Measurements from ENCODE around the gene TIGD1.
"Not testable (repeated sequence)": the region's sequence is repeated elsewhere in the genome, so short reads cannot be mapped to it uniquely, and the experiment has no call there.

The TIGD1 gene

DNA sequence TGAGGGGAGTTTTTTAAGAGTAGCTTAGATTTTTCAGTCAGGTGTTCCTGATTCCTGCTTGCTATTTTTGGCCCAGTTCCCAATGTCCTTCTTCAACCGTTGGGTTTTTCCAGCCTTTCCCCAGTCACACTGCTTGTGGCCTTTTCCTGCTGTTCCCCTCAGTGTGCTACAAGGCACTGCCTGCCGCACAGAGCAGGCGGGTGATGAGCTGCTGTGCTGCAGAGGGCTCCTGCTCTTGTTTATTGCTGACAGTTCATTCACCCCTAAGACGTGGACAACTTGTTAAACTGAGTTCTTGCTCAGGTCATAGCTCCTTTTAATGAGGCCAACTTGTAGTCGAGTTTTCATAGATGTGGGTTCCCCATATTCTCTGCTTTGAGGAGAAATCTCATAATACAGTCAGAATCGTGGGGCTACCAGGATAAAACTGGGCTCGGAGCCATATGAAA lies 20.7 kb upstream of the TIGD1 start:
- in situ Hi-C loops (cut with HindIII; ENCODE audit: low sequenced_read_pairs): no loop called here

DNA sequence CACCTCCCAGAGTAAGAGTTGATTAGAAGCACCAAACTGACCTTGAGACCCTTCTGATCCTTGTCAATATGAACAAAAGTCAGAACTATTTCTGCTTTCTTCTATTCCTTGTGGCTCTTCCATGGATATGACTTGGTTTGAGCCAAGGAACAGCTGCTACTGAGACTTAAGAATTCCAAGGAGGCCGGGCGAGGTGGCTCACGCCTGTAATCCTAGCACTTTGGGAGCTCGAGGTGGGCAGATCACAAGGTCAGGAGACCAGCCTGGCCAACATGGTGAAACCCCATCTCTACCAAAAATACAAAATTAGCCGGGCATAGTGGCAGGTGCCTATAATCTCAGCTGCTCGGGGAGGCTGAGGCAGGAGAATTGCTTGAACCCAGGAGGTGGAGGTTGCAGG lies 20.1 kb upstream of the TIGD1 start:
- in situ Hi-C loops (cut with HindIII; ENCODE audit: low sequenced_read_pairs): not testable (repeated sequence)

DNA sequence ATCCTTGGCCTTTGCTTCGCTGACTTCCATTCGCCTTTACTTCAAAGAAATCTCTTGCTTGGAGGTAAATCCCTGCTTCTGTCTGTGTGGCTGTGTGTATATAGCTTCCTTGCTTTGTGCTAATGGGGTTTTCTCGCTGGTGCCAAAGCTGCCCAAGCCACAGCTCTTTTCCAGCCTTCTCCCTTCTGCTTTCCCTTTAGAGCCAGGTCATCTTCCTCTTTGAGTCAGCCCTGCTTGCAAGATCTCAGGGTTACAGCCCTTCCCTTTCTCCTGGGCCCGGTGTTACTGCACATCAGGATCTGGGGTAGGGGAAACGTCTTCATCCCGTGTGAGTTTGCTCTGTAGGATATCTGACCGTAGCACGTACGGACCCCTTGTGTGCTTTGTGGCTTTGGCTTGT lies 19.2 kb upstream of the TIGD1 start:
- in situ Hi-C loops (cut with HindIII; ENCODE audit: low sequenced_read_pairs): no loop called here

DNA sequence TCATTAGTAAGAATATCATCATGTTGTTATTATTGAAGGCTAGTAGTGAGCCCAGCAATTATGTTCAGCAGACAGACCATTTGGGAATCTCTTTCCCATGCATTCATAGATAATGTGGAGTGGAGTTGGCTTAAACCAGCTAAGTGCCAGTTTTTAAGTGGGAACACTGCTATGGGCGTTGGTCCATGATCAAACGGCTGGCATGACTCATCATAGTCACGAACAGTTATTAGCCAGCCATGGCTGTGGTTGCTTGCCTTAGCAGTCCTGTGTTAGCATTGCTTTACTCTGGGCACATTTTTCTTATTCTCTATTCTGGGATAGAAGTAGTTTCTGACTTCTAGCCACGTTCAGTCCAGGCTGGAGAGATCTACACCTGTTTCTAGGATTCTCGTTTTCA lies 17.8 kb upstream of the TIGD1 start:
- in situ Hi-C loops (cut with HindIII; ENCODE audit: low sequenced_read_pairs): no loop called here

DNA sequence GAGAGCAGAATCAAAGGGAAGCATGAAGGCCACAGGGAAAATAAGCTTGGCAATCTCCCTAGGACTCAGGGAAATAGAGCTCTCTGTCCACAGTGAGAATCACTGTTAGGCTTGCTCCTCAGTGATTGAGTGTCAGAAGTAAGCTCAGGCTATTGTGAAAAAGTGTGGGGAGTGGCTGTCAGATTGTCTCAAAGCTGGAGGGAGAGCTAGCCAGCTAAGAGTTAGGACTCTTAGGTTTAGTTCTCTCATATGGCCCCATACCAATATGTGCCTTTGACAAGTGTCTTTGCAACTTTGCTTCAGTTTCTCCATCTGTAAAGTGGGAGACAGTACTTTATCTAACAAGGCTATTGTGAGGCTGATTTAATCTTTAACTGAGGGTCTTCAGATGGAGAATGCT lies 17.4 kb upstream of the TIGD1 start:
- in situ Hi-C loops (cut with HindIII; ENCODE audit: low sequenced_read_pairs): no loop called here

DNA sequence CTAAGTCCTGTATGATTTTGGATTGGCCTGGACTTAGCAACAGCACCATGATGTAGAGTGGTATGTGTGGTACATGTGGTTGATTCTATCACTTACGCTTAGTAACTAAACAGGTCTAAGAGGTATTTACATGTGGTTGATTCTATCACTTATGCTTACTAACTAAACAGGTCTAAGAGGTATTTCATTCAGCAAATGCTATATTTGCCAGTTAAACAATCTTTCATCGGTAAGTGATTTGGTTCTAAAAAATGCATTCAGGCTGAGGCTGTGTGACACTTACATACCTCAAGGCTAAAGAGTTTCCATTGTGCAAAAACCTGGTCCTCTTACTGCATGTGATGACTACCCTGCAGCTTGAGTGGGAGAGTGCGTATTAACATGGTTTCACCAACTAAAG lies 13.2 kb upstream of the TIGD1 start:
- in situ Hi-C loops (cut with HindIII; ENCODE audit: low sequenced_read_pairs): no loop called here

DNA sequence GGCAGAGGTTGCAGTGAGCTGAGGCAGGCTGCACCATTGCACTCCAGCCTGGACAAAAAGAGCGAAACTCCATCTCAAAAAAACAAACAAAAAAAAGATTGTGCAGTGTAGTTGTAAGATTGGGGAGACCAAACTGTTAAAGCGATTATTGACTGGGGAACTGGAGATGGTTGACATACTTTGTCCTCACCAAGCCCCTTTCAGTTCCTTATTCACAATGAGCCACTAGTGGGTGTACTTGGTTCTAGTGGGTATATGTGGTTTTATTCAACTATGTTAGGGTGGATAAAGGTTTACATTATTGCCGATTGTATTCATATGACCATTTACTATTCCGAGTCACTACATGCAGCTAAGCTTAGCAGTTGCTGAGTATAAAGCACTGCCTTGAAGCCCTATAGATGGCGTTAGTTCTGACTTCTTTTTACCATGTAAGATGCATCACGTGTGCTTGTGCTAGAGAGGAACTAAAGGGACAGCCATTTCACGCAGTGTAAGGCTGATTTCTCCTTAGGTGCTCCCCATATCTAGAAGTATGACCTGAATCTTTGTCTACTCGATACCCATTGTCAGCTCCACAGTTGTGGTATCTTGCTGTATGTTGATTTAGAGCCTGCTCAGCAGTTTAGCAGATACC lies 12.3 kb upstream of the TIGD1 start:
- in situ Hi-C loops (cut with HindIII; ENCODE audit: low sequenced_read_pairs): no loop called here

DNA sequence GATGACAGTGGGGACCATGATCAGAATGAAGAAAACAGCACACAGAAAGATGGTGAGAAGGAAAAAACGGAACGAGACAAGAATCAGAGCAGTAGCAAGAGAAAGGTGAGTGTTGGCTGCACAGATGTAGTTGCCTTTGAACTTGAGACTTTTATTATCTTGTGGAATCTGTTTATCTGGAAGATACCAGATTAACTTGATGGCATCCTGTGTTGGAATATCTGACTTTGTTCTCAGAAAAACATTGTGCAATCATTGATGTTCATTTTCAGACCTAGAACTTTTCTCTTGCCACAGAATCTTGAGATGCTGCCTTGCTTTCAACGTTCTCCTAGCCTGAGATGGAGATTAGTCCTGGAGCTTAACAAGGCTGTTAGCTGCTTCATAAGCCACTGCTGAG lies 6.1 kb upstream of the TIGD1 start:
- in situ Hi-C loops (cut with HindIII; ENCODE audit: low sequenced_read_pairs): no loop called here

DNA sequence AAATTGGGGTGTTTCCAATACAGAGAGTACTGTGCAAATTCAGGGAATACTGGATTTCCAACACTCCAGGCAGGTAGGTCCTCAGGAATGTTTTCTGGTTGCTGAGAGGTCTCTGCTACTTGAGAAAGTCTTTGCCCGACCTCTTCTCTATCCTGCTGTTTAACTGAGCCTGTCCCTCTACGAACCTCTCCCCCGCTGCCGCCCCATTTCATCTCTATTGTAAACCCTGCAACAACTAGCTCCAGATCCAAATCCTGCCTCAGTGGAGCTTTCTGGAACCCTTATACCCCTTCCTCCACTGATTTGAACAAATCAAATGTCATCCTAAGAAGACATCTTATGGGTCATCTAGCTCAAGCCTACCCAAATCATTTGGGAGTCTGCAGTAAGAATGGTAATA lies 1.4 kb upstream of the TIGD1 start:
- in situ Hi-C loops (cut with HindIII; ENCODE audit: low sequenced_read_pairs): no loop called here

DNA sequence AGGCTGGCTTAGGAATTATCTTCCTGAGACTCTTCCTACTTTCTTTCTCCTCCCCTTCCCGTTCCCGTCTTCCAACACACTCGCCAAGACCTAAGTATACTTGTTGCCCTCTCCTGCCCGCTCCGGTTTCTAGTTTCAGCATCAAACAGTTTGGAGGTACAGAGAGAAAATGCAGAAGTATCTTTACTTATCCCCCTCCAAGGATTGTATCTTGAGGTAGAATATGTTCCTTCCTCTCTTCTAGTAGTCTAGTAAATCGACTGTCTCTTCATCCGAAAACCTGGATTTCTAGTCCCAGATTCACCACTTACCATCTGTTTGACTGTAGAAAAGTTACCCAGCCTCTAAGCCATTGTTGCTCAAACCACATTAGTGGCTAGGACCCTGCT lies 887 bp upstream of the TIGD1 start:
- in situ Hi-C loops (cut with HindIII; ENCODE audit: low sequenced_read_pairs): no loop called here

DNA sequence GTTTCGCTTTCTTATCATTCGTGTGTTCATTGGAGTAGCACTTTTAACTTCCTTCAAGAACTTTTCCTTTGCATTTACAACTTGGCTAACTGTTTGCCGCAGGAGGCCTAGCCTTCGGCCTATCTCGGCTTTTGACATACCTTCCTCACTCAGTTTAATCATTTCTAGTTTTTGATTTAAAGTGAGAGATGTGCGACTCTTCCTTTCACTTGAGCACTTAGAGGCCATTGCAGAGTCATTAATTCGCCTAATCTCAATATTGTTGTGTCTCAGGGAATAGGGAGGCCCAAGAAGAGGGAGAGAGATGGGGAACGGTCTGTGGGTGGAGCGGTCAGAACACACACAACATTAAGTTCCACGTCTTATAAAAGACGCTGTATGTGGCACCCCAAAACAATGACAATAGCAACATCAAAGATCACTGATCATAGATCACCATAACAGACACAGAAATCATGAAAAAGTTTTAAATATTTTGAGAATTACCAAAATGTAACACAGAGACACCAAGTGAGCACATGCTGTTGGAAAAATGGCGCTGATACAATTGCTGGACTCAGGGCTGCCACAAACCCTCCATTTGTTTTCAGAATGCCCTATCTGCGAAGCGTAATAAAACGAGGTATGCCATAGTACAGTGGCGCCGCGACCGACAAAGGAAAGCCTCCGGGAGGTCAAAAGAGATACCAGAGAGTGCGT lies 553 bp downstream of the TIGD1 start:
- in situ Hi-C loops (cut with HindIII; ENCODE audit: low sequenced_read_pairs): no loop called here

DNA sequence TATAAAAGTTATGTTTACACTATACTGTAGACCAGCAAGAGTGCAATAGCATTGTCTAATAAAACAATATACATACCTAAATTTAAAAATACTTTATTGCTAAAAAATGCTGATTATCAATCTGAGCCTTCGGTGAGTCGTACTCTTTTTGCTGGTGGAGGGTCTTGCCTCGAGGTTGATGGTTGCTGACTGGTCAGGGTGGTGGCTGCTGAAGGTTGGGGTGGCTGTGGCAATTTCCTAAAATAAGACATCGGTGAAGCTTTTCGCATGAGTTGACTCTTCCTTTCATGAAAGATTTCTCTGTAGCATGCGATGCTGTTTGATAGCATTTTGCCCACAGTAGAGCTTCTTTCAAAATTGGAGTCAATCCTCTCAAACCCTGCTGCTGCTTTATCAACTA lies 2.4 kb downstream of the TIGD1 start:
- in situ Hi-C loops (cut with HindIII; ENCODE audit: low sequenced_read_pairs): no loop called here

DNA sequence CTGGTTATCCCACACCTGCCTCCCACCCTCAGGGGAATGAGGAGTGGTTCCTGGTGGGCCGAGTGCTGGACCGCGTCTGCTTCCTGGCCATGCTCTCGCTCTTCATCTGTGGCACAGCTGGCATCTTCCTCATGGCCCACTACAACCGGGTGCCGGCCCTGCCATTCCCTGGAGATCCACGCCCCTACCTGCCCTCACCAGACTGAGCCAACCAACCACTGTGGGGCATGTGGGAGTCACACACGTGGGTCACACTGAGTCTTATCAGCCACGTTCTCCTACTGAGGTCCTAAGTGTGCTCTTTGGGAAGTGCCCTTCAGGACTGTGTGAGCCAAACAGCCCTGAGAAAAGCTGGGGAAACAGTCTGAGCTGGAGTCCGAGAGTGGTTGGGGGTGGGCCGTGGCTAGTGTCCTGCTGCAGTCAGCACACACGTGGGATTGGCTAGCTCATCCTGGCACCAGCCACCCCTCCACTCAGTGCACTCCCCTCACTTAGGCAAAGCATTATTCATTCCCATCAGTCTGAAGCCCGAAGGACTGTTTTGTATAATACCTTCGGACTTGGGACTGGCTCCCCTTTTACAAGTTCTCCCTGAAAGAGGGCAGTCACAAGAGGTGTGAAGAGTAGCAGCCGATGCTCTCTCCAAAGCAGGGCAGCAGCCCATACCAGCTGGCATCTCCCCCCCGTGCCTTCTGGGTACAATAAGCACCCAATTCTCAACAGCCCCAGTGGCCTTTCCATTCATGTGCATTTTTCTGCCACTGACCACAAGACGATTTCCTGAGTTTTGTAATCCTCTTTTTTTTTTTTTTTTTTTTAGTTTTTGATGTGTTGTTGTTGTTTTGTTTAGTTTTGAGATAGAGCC lies 4.6 kb downstream of the TIGD1 start:
- in situ Hi-C loops (cut with HindIII; ENCODE audit: low sequenced_read_pairs): no loop called here

DNA sequence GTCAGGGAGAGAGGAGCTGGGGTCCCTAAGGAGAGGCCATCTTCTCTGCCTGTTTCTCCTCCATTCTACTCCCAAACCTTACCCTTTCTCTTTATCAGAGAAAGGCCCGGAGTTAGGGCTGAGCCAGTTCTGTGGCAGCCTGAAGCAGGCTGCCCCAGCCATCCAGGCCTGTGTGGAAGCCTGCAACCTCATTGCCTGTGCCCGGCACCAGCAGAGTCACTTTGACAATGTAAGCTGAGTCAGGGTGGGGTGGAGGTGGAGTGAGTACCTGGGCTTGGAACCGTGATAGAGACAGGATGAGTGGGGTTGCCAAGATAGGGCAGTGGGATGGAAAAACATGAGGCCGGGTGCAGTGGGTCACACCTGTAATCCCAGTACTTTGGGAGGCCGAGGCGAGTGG lies 5.7 kb downstream of the TIGD1 start:
- in situ Hi-C loops (cut with HindIII; ENCODE audit: low sequenced_read_pairs): loop anchor here (5.0 kb wide), 1 partner anchor 38 kb away; no protein-coding TSS in a partner anchor

DNA sequence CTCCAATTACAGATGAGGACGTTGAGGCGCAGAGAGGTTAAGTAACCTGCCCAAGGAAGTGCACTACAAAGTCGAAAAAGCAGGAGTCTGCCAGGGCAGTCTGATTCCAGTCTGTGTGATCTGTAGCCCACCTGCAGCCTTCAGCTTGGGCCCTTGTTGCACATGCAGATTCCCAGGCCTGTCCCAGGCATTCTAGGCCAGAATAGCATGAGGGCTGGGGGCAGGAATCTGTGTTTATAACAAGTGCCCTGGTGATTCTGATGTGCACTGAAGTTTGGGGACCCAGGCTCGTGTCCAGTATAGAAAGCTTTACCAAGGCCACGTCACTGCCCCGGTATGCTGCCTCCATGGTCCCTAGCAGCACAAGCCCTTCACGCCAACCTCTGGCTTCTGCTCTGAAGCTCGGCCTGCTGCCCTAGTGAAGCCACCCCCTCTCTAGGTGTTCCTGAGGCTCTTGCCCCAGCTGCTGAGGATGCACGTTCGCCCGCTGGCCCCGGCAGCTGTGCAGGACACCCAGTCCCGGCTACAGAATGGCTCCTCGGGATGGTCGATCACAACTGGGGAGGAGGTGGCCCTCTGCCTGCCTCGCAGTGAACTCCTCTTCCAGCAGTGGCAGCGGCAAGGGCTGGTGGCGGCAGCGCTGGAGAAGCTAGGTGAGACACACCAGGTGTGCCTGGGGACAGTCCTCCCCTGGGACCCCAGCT lies 6.3 kb downstream of the TIGD1 start:
- in situ Hi-C loops (cut with HindIII; ENCODE audit: low sequenced_read_pairs): loop anchor here (5.0 kb wide), 1 partner anchor 38 kb away; no protein-coding TSS in a partner anchor

DNA sequence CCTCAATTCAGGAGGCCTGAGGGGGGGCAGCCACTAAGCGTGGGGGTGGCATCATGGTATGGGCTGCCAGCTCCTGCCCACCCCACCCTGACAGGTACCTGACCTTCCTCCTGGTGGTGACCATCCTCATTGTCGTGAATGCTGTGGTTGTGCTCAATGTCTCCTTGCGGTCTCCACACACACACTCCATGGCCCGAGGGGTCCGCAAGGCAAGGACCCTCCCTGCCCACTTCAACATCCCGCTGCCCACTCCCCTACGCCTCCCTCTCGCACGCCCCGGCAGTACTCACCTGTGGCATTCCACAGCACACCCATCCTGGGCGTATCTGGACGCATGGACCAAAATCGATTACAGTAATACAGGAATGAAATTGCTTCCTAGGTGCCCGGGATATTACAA lies 6.9 kb downstream of the TIGD1 start:
- in situ Hi-C loops (cut with HindIII; ENCODE audit: low sequenced_read_pairs): loop anchor here (5.0 kb wide), 1 partner anchor 39 kb away; no protein-coding TSS in a partner anchor

DNA sequence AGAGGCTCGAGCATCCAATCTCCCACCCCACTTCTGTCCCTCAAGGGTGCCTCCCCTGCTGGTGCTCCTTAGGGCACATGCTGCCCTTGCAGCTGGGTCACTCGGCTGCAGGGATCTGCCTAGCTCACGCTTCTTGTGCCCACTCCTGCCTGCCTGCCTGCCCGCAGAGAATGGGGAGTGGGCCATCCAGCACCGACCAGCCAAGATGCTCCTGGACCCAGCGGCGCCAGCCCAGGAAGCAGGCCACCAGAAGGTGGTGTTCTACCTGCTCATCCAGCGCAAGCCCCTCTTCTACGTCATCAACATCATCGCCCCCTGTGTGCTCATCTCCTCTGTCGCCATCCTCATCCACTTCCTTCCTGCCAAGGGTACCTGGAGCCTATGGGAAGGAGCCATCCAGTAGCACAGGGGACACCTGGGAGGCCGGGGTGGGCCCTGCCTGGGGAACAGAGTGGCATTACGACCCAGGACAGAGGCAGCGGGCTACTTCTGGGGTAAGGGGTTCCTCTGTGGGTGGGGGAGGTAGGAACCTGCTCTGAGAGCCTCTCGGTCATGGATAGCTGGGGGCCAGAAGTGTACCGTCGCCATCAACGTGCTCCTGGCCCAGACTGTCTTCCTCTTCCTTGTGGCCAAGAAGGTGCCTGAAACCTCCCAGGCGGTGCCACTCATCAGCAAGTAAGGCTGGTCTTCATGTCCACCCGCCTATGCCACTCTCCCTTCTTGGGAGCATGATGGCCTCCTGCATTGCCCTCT lies 7.5 kb downstream of the TIGD1 start:
- in situ Hi-C loops (cut with HindIII; ENCODE audit: low sequenced_read_pairs): loop anchor here (5.0 kb wide), 1 partner anchor 39 kb away; no protein-coding TSS in a partner anchor

DNA sequence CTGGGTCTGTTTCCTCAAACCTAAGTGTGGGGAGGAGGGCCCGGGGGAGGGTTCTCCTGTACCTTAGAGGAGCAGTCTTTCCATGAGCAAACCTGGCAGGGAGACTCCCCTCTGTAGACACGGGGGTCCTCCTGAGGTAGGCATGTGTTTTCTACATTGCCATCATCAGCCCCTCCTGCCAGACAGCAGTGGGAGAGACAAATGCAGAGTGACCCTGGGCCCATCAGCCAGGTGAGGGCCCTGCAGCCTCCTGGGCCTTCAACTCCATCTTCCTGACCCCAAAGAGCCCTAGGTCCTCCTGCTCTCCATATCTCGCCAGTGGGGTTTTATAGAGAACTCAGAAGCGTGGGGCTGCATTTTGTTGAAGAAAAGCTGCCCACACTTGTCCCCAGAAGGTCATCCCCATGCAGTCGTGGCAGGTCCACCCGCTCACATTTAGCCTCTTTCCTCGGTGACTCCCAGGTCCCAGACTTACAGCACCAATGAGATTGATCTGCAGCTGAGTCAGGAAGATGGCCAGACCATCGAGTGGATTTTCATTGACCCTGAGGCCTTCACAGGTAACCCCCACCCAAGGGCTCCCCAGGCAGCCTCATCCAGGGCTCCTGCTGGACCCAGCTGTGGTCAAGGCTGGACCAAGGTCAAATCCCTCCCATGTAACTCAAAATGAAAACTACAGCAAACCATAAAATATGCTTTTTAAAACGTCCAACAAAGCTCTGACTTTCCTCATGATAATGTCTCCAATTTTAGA lies 8.2 kb downstream of the TIGD1 start:
- in situ Hi-C loops (cut with HindIII; ENCODE audit: low sequenced_read_pairs): loop anchor here (5.0 kb wide), 1 partner anchor 40 kb away; no protein-coding TSS in a partner anchor

DNA sequence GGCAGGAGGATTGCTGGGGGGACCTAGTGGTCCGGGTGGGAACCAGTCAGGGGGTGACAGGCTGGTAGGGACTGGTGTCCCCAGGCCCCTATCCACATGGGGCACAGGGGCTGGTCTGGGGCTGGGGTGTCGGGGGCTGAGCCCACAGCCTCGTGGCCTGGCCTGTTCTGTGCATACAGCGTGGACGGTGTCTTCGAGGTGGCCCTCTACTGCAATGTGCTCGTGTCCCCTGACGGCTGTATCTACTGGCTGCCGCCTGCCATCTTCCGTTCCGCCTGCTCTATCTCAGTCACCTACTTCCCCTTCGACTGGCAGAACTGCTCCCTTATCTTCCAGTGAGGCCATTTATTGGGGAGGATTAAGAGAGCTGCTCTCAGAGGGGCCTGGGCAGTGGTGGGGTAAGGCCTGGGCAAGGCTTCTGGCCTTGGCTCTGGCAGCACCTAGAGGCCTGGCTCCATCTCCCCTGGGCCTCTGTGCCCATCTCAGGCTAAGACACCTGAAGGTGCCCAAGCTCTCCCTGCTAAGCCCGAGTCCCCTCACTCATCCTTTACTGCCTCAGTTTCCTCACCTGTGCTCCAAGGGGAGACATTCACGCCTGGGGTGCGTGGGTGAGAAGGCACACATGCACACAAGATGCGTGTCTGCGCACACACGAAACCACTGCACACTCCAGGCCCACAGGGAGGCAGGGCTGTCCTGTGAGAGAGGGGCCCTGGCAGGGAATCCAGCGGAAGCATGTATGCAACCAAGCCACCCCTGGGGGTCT lies 9.0 kb downstream of the TIGD1 start:
- in situ Hi-C loops (cut with HindIII; ENCODE audit: low sequenced_read_pairs): loop anchor here (5.0 kb wide), 1 partner anchor 41 kb away; no protein-coding TSS in a partner anchor
